GM23248 (cell line): ENCODE results near the gene SH3PXD2A.

Source experiments
- EZH2 ChIP-seq: fragments of 200-600 bp; sonication (generic); IDR thresholded peaks from 2 replicates; pipeline ENCODE4 v1.6.1; 2018; ENCODE audit warnings: antibody characterized with exemption, mild to moderate bottlenecking; ENCODE audit not compliant: insufficient read depth, poor library complexity, severe bottlenecking
- EZH2phosphoT487 ChIP-seq: fragments of 200-600 bp; sonication (generic); IDR thresholded peaks from 2 replicates; pipeline ENCODE4 v1.6.1; 2018; ENCODE audit warnings: antibody characterized with exemption, moderate library complexity, mild to moderate bottlenecking, low read depth; ENCODE audit not compliant: insufficient read depth

DNA sequence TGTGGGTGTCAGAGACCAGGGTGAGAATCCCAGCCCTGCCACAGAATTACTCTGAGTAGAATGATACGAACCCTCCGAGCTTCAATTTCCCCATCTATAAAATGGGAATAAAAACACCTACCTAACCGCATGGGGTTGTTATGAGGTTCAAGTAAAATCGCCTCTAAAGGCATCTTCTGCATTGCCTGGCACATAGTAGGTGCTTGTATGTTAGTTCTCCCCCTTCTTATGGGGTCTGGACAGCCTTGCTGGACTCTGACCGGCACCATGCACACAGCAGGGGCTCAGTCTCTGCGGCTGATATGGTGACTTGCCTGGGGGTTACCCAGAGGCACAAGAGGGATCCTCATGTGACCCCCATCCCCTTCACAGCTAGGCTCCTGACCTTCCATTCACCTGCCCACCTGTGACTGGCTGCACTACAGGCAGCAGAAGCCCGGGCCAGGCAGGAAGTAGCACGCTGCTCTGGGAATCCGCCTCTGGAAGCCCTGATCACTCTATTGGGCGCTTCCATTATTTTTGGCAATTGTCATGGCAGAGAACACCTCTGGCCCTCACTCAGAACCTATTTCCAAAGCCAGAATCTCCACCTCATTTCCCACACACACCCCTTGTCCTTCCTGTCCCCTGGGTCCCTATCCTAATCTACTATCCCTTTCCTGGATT, 6.0 kb downstream of the SH3PXD2A start:
- TF ChIP-seq EZH2phosphoT487 = no peak
- no peak for TF ChIP-seq EZH2
